AG09309 (cell line): ENCODE data around the gene C5AR1.
"Not testable (repeated sequence)": the region's sequence is repeated elsewhere in the genome, so short reads cannot be mapped to it uniquely, and the experiment has no call there.

Experiments
- DNase-seq: peaks from one replicate; pipeline ENCODE4 v3.0.0-alpha.2; 2010; ENCODE audit warnings: low read depth
- H3K4me3 ChIP-seq: 2 replicates; pipeline ENCODE4 v1.5.1; 2011; ENCODE audit warnings: mild to moderate bottlenecking, low read depth, low read length, moderate library complexity; ENCODE audit not compliant: control insufficient read depth
- CTCF ChIP-seq: IDR thresholded peaks from 2 replicates; pipeline ENCODE4 v1.5.1; 2011; ENCODE audit warnings: mild to moderate bottlenecking, low read depth, low read length, inconsistent platforms; ENCODE audit not compliant: insufficient read depth, control insufficient read depth; ENCODE audit errors: missing control alignments

C5AR1 gene

GRCh38 chr19:47309608-47310007 is at the start of gene C5AR1:
TSS of gene C5AR1 (plus strand) at chr19:47309861. CDS start at chr19:47309896, 35 bp downstream.
- TF ChIP-seq CTCF = no peak
- no peak for DNase-seq
- H3K4me3 ChIP-seq = no peak within 1 kb of the TSS

GRCh38 chr19:47260476-47260875 is 49.2 kb upstream of the C5AR1 start:
- H3K4me3 ChIP-seq = no peak overlapping the region
- no peak for TF ChIP-seq CTCF
- DNase-seq = no peak

GRCh38 chr19:47261946-47262793 is 47.5 kb upstream of the C5AR1 start:
- not testable (repeated sequence) for DNase-seq, H3K4me3 ChIP-seq

- no peak for TF ChIP-seq CTCF
- no peak for DNase-seq
- no peak overlapping the region for H3K4me3 ChIP-seq
Observed at GRCh38 chr19:47264629-47265028, 45.0 kb upstream of the C5AR1 start.

GRCh38 chr19:47266401-47266941 is 43.2 kb upstream of the C5AR1 start:
- no peak for TF ChIP-seq CTCF
- no peak overlapping the region for H3K4me3 ChIP-seq
- DNase-seq = no peak

- no peak for TF ChIP-seq CTCF
- DNase-seq = no peak
- no peak overlapping the region for H3K4me3 ChIP-seq
Observed at GRCh38 chr19:47267350-47267759, 42.3 kb upstream of the C5AR1 start.

GRCh38 chr19:47268028-47268427 is 41.6 kb upstream of the C5AR1 start:
- H3K4me3 ChIP-seq = no peak overlapping the region
- no peak for TF ChIP-seq CTCF
- no peak for DNase-seq
